Ishikawa (cell line): ENCODE results near the gene KCNAB1.

ENCODE experiments used
- CEBPB ChIP-seq: IDR thresholded peaks from 2 replicates; pipeline ENCODE4 v1.6.1; 2012
- CREB1 ChIP-seq: IDR thresholded peaks from 2 replicates; pipeline ENCODE4 v1.6.1; 2012; ENCODE audit warnings: low read depth
- EGR1 ChIP-seq: IDR thresholded peaks from 2 replicates; pipeline ENCODE4 v1.6.1; 2012
- EP300 ChIP-seq: IDR thresholded peaks from 2 replicates; pipeline ENCODE4 v1.6.1; 2012; ENCODE audit warnings: borderline replicate concordance
- FOXM1 ChIP-seq: IDR thresholded peaks from 2 replicates; pipeline ENCODE4 v1.6.1; 2012; ENCODE audit warnings: low read depth, borderline replicate concordance
- MAX ChIP-seq: IDR thresholded peaks from 2 replicates; pipeline ENCODE4 v1.6.1; 2012
- NFIC ChIP-seq: IDR thresholded peaks from 2 replicates; pipeline ENCODE4 v1.6.1; 2012
- RAD21 ChIP-seq: IDR thresholded peaks from 2 replicates; pipeline ENCODE4 v1.6.1; 2012; ENCODE audit warnings: low read depth
- TAF1 ChIP-seq: IDR thresholded peaks from 2 replicates; pipeline ENCODE4 v1.6.1; 2012; ENCODE audit warnings: low read depth, mild to moderate bottlenecking
- TCF12 ChIP-seq: IDR thresholded peaks from 2 replicates; pipeline ENCODE4 v1.6.1; 2012; ENCODE audit warnings: low read depth
- TEAD4 ChIP-seq: IDR thresholded peaks from 2 replicates; pipeline ENCODE4 v1.6.1; 2012
- USF1 ChIP-seq: IDR thresholded peaks from 2 replicates; pipeline ENCODE4 v1.6.1; 2012
- YY1 ChIP-seq: IDR thresholded peaks from 2 replicates; pipeline ENCODE4 v1.6.1; 2012; ENCODE audit warnings: low read depth
- ZBTB7A ChIP-seq: IDR thresholded peaks from 2 replicates; pipeline ENCODE4 v1.6.1; 2012; ENCODE audit warnings: low read depth
- TF ChIP-seq, protein P1 (sequence below): IDR thresholded peaks from 2 replicates; pipeline ENCODE4 v1.6.1; 2012; ENCODE audit warnings: low read depth, mild to moderate bottlenecking

Gene KCNAB1

GRCh38 chr3:156227704-156228103 lies 107.3 kb downstream of the KCNAB1 start:
- TF ChIP-seq TAF1 (no peak), FOXM1 (no peak), MAX (no peak), ZBTB7A (no peak), USF1 (no peak), EP300 (no peak), CEBPB (no peak), RAD21 (no peak), YY1 (no peak), NFIC (no peak), EGR1 (no peak), TEAD4 (no peak), TCF12 (no peak), CREB1 (no peak)
- TF ChIP-seq, protein P1, sequence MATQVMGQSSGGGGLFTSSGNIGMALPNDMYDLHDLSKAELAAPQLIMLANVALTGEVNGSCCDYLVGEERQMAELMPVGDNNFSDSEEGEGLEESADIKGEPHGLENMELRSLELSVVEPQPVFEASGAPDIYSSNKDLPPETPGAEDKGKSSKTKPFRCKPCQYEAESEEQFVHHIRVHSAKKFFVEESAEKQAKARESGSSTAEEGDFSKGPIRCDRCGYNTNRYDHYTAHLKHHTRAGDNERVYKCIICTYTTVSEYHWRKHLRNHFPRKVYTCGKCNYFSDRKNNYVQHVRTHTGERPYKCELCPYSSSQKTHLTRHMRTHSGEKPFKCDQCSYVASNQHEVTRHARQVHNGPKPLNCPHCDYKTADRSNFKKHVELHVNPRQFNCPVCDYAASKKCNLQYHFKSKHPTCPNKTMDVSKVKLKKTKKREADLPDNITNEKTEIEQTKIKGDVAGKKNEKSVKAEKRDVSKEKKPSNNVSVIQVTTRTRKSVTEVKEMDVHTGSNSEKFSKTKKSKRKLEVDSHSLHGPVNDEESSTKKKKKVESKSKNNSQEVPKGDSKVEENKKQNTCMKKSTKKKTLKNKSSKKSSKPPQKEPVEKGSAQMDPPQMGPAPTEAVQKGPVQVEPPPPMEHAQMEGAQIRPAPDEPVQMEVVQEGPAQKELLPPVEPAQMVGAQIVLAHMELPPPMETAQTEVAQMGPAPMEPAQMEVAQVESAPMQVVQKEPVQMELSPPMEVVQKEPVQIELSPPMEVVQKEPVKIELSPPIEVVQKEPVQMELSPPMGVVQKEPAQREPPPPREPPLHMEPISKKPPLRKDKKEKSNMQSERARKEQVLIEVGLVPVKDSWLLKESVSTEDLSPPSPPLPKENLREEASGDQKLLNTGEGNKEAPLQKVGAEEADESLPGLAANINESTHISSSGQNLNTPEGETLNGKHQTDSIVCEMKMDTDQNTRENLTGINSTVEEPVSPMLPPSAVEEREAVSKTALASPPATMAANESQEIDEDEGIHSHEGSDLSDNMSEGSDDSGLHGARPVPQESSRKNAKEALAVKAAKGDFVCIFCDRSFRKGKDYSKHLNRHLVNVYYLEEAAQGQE, result no peak

DNA sequence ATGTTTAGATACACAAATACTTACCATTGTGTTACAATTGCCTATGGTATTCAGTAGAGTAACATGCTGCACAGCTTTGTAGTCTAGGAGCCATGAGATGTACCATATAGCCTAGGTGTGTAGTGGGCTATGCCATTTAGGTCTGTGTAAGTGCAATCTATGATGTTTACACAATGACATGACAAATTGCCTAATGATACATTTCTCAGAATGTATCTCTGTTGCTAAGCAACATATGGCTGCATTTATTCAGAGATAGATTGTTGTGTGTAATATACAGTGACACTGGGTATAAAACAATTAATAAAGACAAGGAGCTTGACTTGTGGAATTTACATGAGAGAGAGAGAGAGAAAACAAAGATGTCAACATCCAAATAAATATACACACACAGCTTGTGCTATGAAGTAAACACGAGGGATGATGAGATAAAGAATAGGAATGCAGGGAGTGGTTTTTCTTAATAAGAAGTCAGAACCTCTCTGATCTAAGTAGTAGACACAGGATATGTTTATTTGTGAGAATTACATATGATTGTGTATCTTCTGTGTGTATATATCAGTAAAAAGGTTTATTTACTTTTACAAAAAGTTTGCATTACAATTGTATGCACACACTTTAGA lies 110.0 kb downstream of the KCNAB1 start:
- TF ChIP-seq TEAD4 (no peak), RAD21 (no peak), TCF12 (no peak), CEBPB (no peak), FOXM1 (no peak), USF1 (no peak), EP300 (no peak), TAF1 (no peak), CREB1 (no peak), EGR1 (no peak), MAX (no peak), ZBTB7A (no peak)
- TF ChIP-seq, protein P1, result no peak

- no peak for TF ChIP-seq FOXM1
- TF ChIP-seq USF1, result no peak
- TF ChIP-seq TEAD4, result no peak
- no peak for TF ChIP-seq YY1
- TF ChIP-seq EGR1, result no peak
- TF ChIP-seq CREB1, result no peak
- no peak for TF ChIP-seq RAD21
- TF ChIP-seq EP300, result no peak
- TF ChIP-seq TAF1, result no peak
- TF ChIP-seq, protein P1, result no peak
- TF ChIP-seq MAX, result no peak
- TF ChIP-seq TCF12, result no peak
- TF ChIP-seq NFIC, result no peak
- no peak for TF ChIP-seq ZBTB7A
- no peak for TF ChIP-seq CEBPB
Observed at GRCh38 chr3:156233876-156234275, 113.5 kb downstream of the KCNAB1 start.

DNA sequence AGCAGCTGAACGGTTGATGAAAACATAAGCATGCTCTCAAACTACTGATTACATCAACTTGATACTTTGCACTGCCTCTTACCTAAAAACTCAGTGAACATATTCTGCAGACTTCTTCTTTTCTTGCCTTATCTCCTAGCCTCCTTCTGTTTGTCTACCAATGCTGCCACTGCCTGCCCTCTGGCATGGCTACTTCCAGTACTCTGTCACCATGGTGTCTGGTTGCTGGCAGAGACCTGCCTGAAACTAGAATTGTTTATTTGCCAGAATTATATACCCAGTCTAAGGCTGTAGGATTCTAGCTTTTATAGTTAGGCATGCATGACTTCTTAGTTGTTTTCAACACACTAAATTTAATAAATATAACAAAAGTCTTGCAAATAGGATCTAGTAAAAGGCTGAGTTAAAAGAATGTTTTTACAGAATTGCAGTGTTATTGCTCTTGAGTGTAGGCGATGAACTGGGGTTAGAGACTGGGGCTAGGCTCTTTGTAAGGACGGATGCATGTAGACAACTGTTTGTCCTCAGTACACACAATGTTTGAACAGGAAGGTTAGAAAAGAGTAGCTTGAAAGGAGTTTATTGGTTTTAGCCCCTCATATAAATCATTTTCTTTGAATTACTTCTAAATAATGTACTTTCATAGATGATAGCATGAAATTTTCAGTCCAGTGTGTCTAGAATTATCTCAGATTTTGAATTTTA lies 116.3 kb downstream of the KCNAB1 start:
- TF ChIP-seq CREB1 (no peak), NFIC (no peak), EGR1 (no peak), YY1 (no peak), RAD21 (no peak), FOXM1 (no peak), CEBPB (no peak)
